Measurements from ENCODE around the gene DISP3.

- TF ChIP-seq CTCF (conservative IDR thresholded peaks at IDR 0.05; ENCODE audit: low read depth, low read length) (no peak), POLR2A (IDR thresholded peaks at IDR 0.05; ENCODE audit: low read depth, low read length) (no peak), RFX5 (IDR thresholded peaks at IDR 0.05; ENCODE audit: low read depth, low read length) (no peak), FOS (IDR thresholded peaks at IDR 0.05; ENCODE audit: low read depth, low read length) (no peak), MXI1 (IDR thresholded peaks at IDR 0.05; ENCODE audit: borderline replicate concordance, low read depth, low read length) (no peak), MAZ (IDR thresholded peaks at IDR 0.05; ENCODE audit: borderline replicate concordance, low read depth, low read length) (no peak), SMC3 (IDR thresholded peaks at IDR 0.05; ENCODE audit: low read depth, low read length) (no peak), CEBPB (IDR thresholded peaks at IDR 0.05; ENCODE audit: low read depth, low read length) (no peak), CHD1 (IDR thresholded peaks at IDR 0.05; ENCODE audit: low read depth, low read length) (no peak)
- TF ChIP-seq, protein P1, sequence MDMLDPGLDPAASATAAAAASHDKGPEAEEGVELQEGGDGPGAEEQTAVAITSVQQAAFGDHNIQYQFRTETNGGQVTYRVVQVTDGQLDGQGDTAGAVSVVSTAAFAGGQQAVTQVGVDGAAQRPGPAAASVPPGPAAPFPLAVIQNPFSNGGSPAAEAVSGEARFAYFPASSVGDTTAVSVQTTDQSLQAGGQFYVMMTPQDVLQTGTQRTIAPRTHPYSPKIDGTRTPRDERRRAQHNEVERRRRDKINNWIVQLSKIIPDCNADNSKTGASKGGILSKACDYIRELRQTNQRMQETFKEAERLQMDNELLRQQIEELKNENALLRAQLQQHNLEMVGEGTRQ (IDR thresholded peaks at IDR 0.05; ENCODE audit: low read depth, low read length), result no peak
Observed at GRCh38 chr1:11531943-11532342, 53.0 kb downstream of the DISP3 start.

Measured in IMR-90 (cell line).